ENCODE data around the gene ILK. TPM values are rescaled to one million over a fixed set of nuclear protein-coding genes. Genes with fewer than 3 reads are reported as not detected.

The ILK gene
- total RNA-seq, 1 donor from 2014 or later, result 183 TPM

Other genes starting within 250 kb of the ILK start
- gene SMPD1, start 213.3 kb upstream of the ILK start, total RNA-seq (ENCODE audit: unreplicated experiment), result 24.8 TPM
- 43.6 TPM for gene APBB1, start 184.7 kb upstream of the ILK start, total RNA-seq (ENCODE audit: unreplicated experiment)
- 1.4 TPM for gene HPX, start 162.8 kb upstream of the ILK start, total RNA-seq (ENCODE audit: unreplicated experiment)
- 26.0 TPM for gene TRIM3, start 129.8 kb upstream of the ILK start, total RNA-seq (ENCODE audit: unreplicated experiment)
- gene ARFIP2, start 122.4 kb upstream of the ILK start, total RNA-seq (ENCODE audit: unreplicated experiment), result 46.7 TPM
- 42.2 TPM for gene TIMM10B, start 122.3 kb upstream of the ILK start, total RNA-seq (ENCODE audit: unreplicated experiment)
- gene DNHD1, start 106.5 kb upstream of the ILK start, total RNA-seq (ENCODE audit: unreplicated experiment), result 8.5 TPM
- 14.6 TPM for gene RRP8, start 158 bp upstream of the ILK start, total RNA-seq (ENCODE audit: unreplicated experiment)
- 62.2 TPM for gene TAF10, start 8.4 kb downstream of the ILK start, total RNA-seq (ENCODE audit: unreplicated experiment)
- gene TPP1, start 15.6 kb downstream of the ILK start, total RNA-seq (ENCODE audit: unreplicated experiment), result 52.9 TPM
- gene DCHS1, start 52.0 kb downstream of the ILK start, total RNA-seq (ENCODE audit: unreplicated experiment), result 156 TPM
- gene MRPL17, start 79.6 kb downstream of the ILK start, total RNA-seq (ENCODE audit: unreplicated experiment), result 44.8 TPM
- 0.26 TPM for gene OR2AG2, start 168.2 kb downstream of the ILK start, total RNA-seq (ENCODE audit: unreplicated experiment)
- not detected for gene OR2AG1, start 179.2 kb downstream of the ILK start, total RNA-seq (ENCODE audit: unreplicated experiment)
- 0.51 TPM for gene OR6A2, start 195.9 kb downstream of the ILK start, total RNA-seq (ENCODE audit: unreplicated experiment)
- gene OR10A5, start 241.9 kb downstream of the ILK start, total RNA-seq (ENCODE audit: unreplicated experiment), result not detected

Data from endothelial cell (in vitro differentiated cells).